Measurements from ENCODE around the gene LRIG3. TPM values are rescaled to one million over a fixed set of nuclear protein-coding genes. Genes with fewer than 3 reads are reported as not detected.
"Not testable (repeated sequence)": the region's sequence is repeated elsewhere in the genome, so short reads cannot be mapped to it uniquely, and the experiment has no call there.

The LRIG3 gene
- polyA plus RNA-seq, 1 of the 3 experiments (the other 2 are of a cell fraction): 0.03 TPM

DNA sequence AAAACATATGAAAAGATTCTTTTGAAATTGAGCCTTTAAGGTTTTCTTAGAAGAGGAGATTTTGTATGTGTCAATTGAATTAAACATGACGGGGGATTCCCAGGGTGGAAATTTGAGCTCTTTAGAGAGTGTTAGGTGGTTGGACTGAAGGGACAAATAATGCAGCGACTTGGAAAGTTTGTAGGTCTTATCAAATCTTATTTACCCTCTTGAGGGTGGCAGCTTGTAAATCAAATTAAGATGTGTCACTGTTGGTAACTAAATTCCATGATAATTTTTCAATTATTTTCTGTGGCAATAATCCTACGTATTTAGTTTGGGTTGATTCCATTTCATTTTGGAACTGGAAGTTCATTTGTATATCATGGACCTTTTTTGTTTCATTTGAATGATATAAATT is 33.7 kb upstream of the LRIG3 start:
- WGBS (ENCODE audit: low lambda C conversion rate): 8% methylated on average over 3 of the region's 3 CpGs
- H3K36me3 ChIP-seq (replicated peaks in 1 of 2; ENCODE audit: control insufficient read depth in 1 of 2, insufficient read depth in 2 of 2, low read length in 1 of 2): no peaks in the 10 kb centered on the region

DNA sequence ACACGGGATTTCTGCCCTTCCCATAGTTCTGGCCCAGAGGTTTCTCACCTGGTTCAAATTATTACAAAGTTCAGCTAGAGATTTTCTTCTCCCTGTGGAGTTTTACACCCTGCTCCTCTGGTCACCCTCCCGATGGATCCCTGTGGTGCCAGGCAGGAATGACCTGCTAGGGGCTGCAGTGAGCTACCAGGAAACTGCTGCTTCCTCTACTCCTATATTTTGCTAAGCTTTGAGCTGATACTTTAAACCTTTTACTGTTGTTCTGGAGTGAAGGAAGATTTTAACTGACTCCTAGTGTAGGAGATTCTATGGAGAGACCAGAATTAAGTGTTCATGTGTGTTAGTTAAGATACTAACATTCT is 30.4 kb upstream of the LRIG3 start:
- POLR2A ChIA-PET: no interaction called here
- Histone ChIP-seq H3K4me3 (ENCODE audit: low read depth in 2 of 2, low read length in 1 of 2) (no peak overlapping the region), H3K27ac (ENCODE audit: low read depth in 2 of 2, low read length in 1 of 2) (no peak overlapping the region), H3K9me2 (no peaks in the 10 kb centered on the region), H3K79me2 (ENCODE audit: insufficient read depth) (no peaks in the 10 kb centered on the region), H3K27me3 (ENCODE audit: insufficient read depth) (no peaks in the 10 kb centered on the region), H2AFZ (ENCODE audit: low read depth) (no peak overlapping the region), H3K9me3 (no peaks in the 10 kb centered on the region), H3K4me2 (no peak overlapping the region), H3K9ac (no peak overlapping the region), H3F3A (replicated peaks; ENCODE audit: insufficient read depth) (no peaks in the 10 kb centered on the region), H3K4me1 (ENCODE audit: control insufficient read depth in 1 of 2, insufficient read depth in 2 of 2, low read depth in 1 of 2, low read length in 1 of 2) (no peaks in the 10 kb centered on the region), H4K20me1 (ENCODE audit: insufficient read depth) (no peaks in the 10 kb centered on the region), H3K36me3 (replicated peaks in 1 of 2; ENCODE audit: control insufficient read depth in 1 of 2, insufficient read depth in 2 of 2, low read length in 1 of 2) (no peaks in the 10 kb centered on the region)
- CTCF ChIA-PET: interaction anchor here (0.7 kb wide), 1 partner anchor 21 kb away, joined by 3 read pairs; no protein-coding TSS in a partner anchor
- no peak for DNase-seq
- WGBS (ENCODE audit: low lambda C conversion rate): 8% methylated on average over 2 of the region's 2 CpGs
- no peak for TF ChIP-seq TEAD4 (IDR thresholded peaks at IDR 0.05; ENCODE audit: borderline replicate concordance, insufficient read depth)
- TF ChIP-seq, protein P1, sequence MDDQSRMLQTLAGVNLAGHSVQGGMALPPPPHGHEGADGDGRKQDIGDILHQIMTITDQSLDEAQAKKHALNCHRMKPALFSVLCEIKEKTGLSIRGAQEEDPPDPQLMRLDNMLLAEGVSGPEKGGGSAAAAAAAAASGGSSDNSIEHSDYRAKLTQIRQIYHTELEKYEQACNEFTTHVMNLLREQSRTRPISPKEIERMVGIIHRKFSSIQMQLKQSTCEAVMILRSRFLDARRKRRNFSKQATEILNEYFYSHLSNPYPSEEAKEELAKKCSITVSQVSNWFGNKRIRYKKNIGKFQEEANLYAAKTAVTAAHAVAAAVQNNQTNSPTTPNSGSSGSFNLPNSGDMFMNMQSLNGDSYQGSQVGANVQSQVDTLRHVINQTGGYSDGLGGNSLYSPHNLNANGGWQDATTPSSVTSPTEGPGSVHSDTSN (IDR thresholded peaks at IDR 0.05): no peak
- no peak for TF ChIP-seq SMC3 (IDR thresholded peaks at IDR 0.05; ENCODE audit: low read depth, low read length)
- no peak for TF ChIP-seq JUND (IDR thresholded peaks at IDR 0.05)
- TF ChIP-seq, protein P2, sequence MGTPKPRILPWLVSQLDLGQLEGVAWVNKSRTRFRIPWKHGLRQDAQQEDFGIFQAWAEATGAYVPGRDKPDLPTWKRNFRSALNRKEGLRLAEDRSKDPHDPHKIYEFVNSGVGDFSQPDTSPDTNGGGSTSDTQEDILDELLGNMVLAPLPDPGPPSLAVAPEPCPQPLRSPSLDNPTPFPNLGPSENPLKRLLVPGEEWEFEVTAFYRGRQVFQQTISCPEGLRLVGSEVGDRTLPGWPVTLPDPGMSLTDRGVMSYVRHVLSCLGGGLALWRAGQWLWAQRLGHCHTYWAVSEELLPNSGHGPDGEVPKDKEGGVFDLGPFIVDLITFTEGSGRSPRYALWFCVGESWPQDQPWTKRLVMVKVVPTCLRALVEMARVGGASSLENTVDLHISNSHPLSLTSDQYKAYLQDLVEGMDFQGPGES (IDR thresholded peaks at IDR 0.05; ENCODE audit: low read depth, low read length): no peak

More for the DNA sequence above, 33.7 kb upstream of the LRIG3 start:
- Histone ChIP-seq H3K4me3 (ENCODE audit: low read depth in 2 of 2, low read length in 1 of 2) (no peak overlapping the region), H3K4me2 (no peak overlapping the region), H3K27me3 (ENCODE audit: insufficient read depth) (no peaks in the 10 kb centered on the region), H3K79me2 (ENCODE audit: insufficient read depth) (no peaks in the 10 kb centered on the region), H2AFZ (ENCODE audit: low read depth) (no peak overlapping the region), H3K9me3 (no peaks in the 10 kb centered on the region), H3K27ac (ENCODE audit: low read depth in 2 of 2, low read length in 1 of 2) (no peak overlapping the region), H3K9ac (no peak overlapping the region), H3K4me1 (ENCODE audit: control insufficient read depth in 1 of 2, insufficient read depth in 2 of 2, low read depth in 1 of 2, low read length in 1 of 2) (no peaks in the 10 kb centered on the region), H3F3A (replicated peaks; ENCODE audit: insufficient read depth) (no peaks in the 10 kb centered on the region), H3K9me2 (no peaks in the 10 kb centered on the region), H4K20me1 (ENCODE audit: insufficient read depth) (no peaks in the 10 kb centered on the region)
- TF ChIP-seq RCOR1 (IDR thresholded peaks at IDR 0.05; ENCODE audit: low read length): no peak
- TF ChIP-seq SMC3 (IDR thresholded peaks at IDR 0.05; ENCODE audit: low read depth, low read length): no peak
- no peak for TF ChIP-seq RXRA (IDR thresholded peaks at IDR 0.05; ENCODE audit: borderline replicate concordance, low read depth)
- TF ChIP-seq MEF2A (IDR thresholded peaks at IDR 0.05; ENCODE audit: borderline replicate concordance, low read depth): no peak
- no peak for TF ChIP-seq RAD21 (IDR thresholded peaks at IDR 0.05; ENCODE audit: low read length)
- TF ChIP-seq, protein P3, sequence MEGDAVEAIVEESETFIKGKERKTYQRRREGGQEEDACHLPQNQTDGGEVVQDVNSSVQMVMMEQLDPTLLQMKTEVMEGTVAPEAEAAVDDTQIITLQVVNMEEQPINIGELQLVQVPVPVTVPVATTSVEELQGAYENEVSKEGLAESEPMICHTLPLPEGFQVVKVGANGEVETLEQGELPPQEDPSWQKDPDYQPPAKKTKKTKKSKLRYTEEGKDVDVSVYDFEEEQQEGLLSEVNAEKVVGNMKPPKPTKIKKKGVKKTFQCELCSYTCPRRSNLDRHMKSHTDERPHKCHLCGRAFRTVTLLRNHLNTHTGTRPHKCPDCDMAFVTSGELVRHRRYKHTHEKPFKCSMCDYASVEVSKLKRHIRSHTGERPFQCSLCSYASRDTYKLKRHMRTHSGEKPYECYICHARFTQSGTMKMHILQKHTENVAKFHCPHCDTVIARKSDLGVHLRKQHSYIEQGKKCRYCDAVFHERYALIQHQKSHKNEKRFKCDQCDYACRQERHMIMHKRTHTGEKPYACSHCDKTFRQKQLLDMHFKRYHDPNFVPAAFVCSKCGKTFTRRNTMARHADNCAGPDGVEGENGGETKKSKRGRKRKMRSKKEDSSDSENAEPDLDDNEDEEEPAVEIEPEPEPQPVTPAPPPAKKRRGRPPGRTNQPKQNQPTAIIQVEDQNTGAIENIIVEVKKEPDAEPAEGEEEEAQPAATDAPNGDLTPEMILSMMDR (IDR thresholded peaks at IDR 0.05): no peak
- DNase-seq: no peak
- ChIA-PET CTCF (no interaction called here), POLR2A (no interaction called here)

DNA sequence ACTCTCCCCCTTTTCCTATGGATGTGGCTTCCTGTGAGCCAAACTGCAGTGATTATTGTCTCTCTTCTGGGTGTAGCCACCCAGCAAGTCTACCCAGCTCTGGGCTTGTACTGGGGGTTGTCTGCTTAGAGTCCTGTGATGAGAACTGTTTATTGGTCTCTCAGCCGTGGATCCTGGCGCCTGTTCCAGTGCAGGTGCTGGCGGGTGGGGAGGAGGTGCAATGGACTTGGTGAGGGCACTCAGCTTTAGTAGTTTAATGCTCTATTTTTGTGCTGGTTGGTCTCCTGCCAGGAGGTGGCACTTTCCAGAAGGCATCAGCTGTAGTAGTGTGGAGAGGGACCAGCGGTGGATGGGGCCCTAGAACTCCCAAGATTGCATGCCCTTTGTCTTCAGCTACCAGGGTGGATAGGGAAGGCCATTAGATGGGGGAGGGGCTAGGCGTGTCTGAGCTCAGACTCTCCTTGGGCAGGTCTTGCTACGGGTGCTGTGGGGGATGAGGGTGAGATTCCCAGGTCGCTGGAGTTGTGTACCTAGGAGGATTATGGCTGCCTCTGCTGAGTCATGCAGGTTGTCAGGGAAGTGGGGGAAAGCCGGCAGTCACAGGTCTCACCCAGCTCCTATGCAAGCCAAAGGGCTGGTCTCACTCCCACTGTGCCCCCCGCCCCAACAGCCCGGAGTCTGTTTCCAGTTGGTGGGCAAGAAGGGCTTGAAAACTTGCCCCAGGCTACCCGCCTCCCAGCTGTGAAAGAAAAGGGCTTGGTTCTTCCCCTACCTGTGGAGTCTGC is 29.8 kb upstream of the LRIG3 start:
- H4K20me1 ChIP-seq (ENCODE audit: insufficient read depth); H3K79me2 ChIP-seq (ENCODE audit: insufficient read depth); H3K4me1 ChIP-seq (ENCODE audit: control insufficient read depth in 1 of 2, insufficient read depth in 2 of 2, low read depth in 1 of 2, low read length in 1 of 2); H3K4me3 ChIP-seq (ENCODE audit: low read depth in 2 of 2, low read length in 1 of 2); H2AFZ ChIP-seq (ENCODE audit: low read depth); H3K27ac ChIP-seq (ENCODE audit: low read depth in 2 of 2, low read length in 1 of 2); H3F3A ChIP-seq (replicated peaks; ENCODE audit: insufficient read depth); H3K9me2 ChIP-seq; H3K27me3 ChIP-seq (ENCODE audit: insufficient read depth); POLR2A ChIA-PET; H3K9me3 ChIP-seq; DNase-seq; H3K4me2 ChIP-seq; H3K9ac ChIP-seq; H3K36me3 ChIP-seq (replicated peaks in 1 of 2; ENCODE audit: control insufficient read depth in 1 of 2, insufficient read depth in 2 of 2, low read length in 1 of 2): not testable (repeated sequence)
- CTCF ChIA-PET: interaction anchor here (0.7 kb wide), 1 partner anchor 21 kb away, joined by 3 read pairs; no protein-coding TSS in a partner anchor
- WGBS (ENCODE audit: low lambda C conversion rate): 6% methylated on average over 8 of the region's 11 CpGs

Measured in SK-N-SH (cell line).